ENCODE measurements around the gene ATG10.

ATG10 gene

GRCh38 chr5:81971712-81972491 lies at the start of gene ATG10:
Gene ATG10, plus strand, starts transcription at chr5:81972023. Its CDS starts 15,548 bp downstream, at chr5:81987571.
- peak within 1 kb of the TSS; percentile 72 for H3K4me2 ChIP-seq (ENCODE audit: insufficient read depth, low read length)
- H3K4me1 ChIP-seq (ENCODE audit: insufficient read depth, low read length): peaks cover 37% of the 10 kb centered on the region
- no peaks in the 10 kb centered on the region for H4K20me1 ChIP-seq (ENCODE audit: insufficient read depth, low read length)
- peaks cover 44% of the 10 kb centered on the region for H3K79me2 ChIP-seq (ENCODE audit: insufficient read depth, low read length)
- H3K9me3 ChIP-seq (ENCODE audit: insufficient read depth, low read length, severe bottlenecking): no peaks in the 10 kb centered on the region
- peak within 1 kb of the TSS; percentile 98 for H3K27ac ChIP-seq (ENCODE audit: low read length)
- peak within 1 kb of the TSS; percentile 83 for H2AFZ ChIP-seq (ENCODE audit: low read depth, low read length)
- H3K4me3 ChIP-seq (ENCODE audit: low read depth in 1 of 2, low read length in 2 of 2): peak within 1 kb of the TSS; percentile 64 to 77
- TF ChIP-seq EZH2 (IDR thresholded peaks at IDR 0.05; ENCODE audit: borderline replicate concordance, low read depth, low read length, severe bottlenecking): no peak
- H3K36me3 ChIP-seq (ENCODE audit: insufficient read depth, low read length): peaks cover 8% of the 10 kb centered on the region
- ATAC-seq (ENCODE audit: insufficient read depth, low read depth) (peak; percentile 91), DNase-seq (peak; percentile 97)
- peak within 1 kb of the TSS; percentile 96 for H3K9ac ChIP-seq (ENCODE audit: low read depth, low read length)
- H3K27me3 ChIP-seq (ENCODE audit: insufficient read depth, low read length, poor library complexity): no peaks in the 10 kb centered on the region

- no peaks in the 10 kb centered on the region for H3K36me3 ChIP-seq (ENCODE audit: insufficient read depth, low read length)
- no peaks in the 10 kb centered on the region for H3K4me1 ChIP-seq (ENCODE audit: insufficient read depth, low read length)
- no peak overlapping the region for H2AFZ ChIP-seq (ENCODE audit: low read depth, low read length)
- DNase-seq (no peak), ATAC-seq (ENCODE audit: insufficient read depth, low read depth) (no peak)
- no peak overlapping the region for H3K4me3 ChIP-seq (ENCODE audit: low read depth in 1 of 2, low read length in 2 of 2)
- no peaks in the 10 kb centered on the region for H3K27me3 ChIP-seq (ENCODE audit: insufficient read depth, low read length, poor library complexity)
- H3K79me2 ChIP-seq (ENCODE audit: insufficient read depth, low read length): no peaks in the 10 kb centered on the region
- H3K9ac ChIP-seq (ENCODE audit: low read depth, low read length): no peak overlapping the region
- H3K9me3 ChIP-seq (ENCODE audit: insufficient read depth, low read length, severe bottlenecking): no peaks in the 10 kb centered on the region
- TF ChIP-seq EZH2 (IDR thresholded peaks at IDR 0.05; ENCODE audit: borderline replicate concordance, low read depth, low read length, severe bottlenecking) (no peak), CTCF (IDR thresholded peaks at IDR 0.05; ENCODE audit: borderline replicate concordance, extremely low read depth, low read length, poor library complexity, severe bottlenecking) (no peak)
- no peak overlapping the region for H3K27ac ChIP-seq (ENCODE audit: low read length)
- H4K20me1 ChIP-seq (ENCODE audit: insufficient read depth, low read length): no peaks in the 10 kb centered on the region
- no peak overlapping the region for H3K4me2 ChIP-seq (ENCODE audit: insufficient read depth, low read length)
Measured at GRCh38 chr5:81922854-81923279, 49.0 kb upstream of the ATG10 start.

- no peak for ATAC-seq (ENCODE audit: insufficient read depth, low read depth)
- no peaks in the 10 kb centered on the region for H3K9me3 ChIP-seq (ENCODE audit: insufficient read depth, low read length, severe bottlenecking)
- no peaks in the 10 kb centered on the region for H3K79me2 ChIP-seq (ENCODE audit: insufficient read depth, low read length)
- H4K20me1 ChIP-seq (ENCODE audit: insufficient read depth, low read length): no peaks in the 10 kb centered on the region
- no peaks in the 10 kb centered on the region for H3K27me3 ChIP-seq (ENCODE audit: insufficient read depth, low read length, poor library complexity)
- H3K4me3 ChIP-seq (ENCODE audit: low read depth in 1 of 2, low read length in 2 of 2): no peak overlapping the region
- DNase-seq: no peak
- H3K9ac ChIP-seq (ENCODE audit: low read depth, low read length): no peak overlapping the region
- no peak overlapping the region for H2AFZ ChIP-seq (ENCODE audit: low read depth, low read length)
- TF ChIP-seq CTCF (IDR thresholded peaks at IDR 0.05; ENCODE audit: borderline replicate concordance, extremely low read depth, low read length, poor library complexity, severe bottlenecking): no peak
- TF ChIP-seq EZH2 (IDR thresholded peaks at IDR 0.05; ENCODE audit: borderline replicate concordance, low read depth, low read length, severe bottlenecking): no peak
- H3K4me2 ChIP-seq (ENCODE audit: insufficient read depth, low read length): no peak overlapping the region
- H3K36me3 ChIP-seq (ENCODE audit: insufficient read depth, low read length): no peaks in the 10 kb centered on the region
- H3K27ac ChIP-seq (ENCODE audit: low read length): no peak overlapping the region
- no peaks in the 10 kb centered on the region for H3K4me1 ChIP-seq (ENCODE audit: insufficient read depth, low read length)
Measured at GRCh38 chr5:81924442-81924841, 47.4 kb upstream of the ATG10 start.

GRCh38 chr5:81925009-81925408 lies 46.8 kb upstream of the ATG10 start:
- Histone ChIP-seq H3K9me3 (ENCODE audit: insufficient read depth, low read length, severe bottlenecking) (no peaks in the 10 kb centered on the region), H3K36me3 (ENCODE audit: insufficient read depth, low read length) (no peaks in the 10 kb centered on the region), H3K27ac (ENCODE audit: low read length) (no peak overlapping the region), H3K4me2 (ENCODE audit: insufficient read depth, low read length) (no peak overlapping the region), H3K79me2 (ENCODE audit: insufficient read depth, low read length) (no peaks in the 10 kb centered on the region), H2AFZ (ENCODE audit: low read depth, low read length) (no peak overlapping the region), H3K9ac (ENCODE audit: low read depth, low read length) (no peak overlapping the region), H3K4me1 (ENCODE audit: insufficient read depth, low read length) (no peaks in the 10 kb centered on the region), H4K20me1 (ENCODE audit: insufficient read depth, low read length) (no peaks in the 10 kb centered on the region), H3K27me3 (ENCODE audit: insufficient read depth, low read length, poor library complexity) (no peaks in the 10 kb centered on the region), H3K4me3 (ENCODE audit: low read depth in 1 of 2, low read length in 2 of 2) (no peak overlapping the region)
- DNase-seq (no peak), ATAC-seq (ENCODE audit: insufficient read depth, low read depth) (no peak)
- TF ChIP-seq EZH2 (IDR thresholded peaks at IDR 0.05; ENCODE audit: borderline replicate concordance, low read depth, low read length, severe bottlenecking): no peak
- TF ChIP-seq CTCF (IDR thresholded peaks at IDR 0.05; ENCODE audit: borderline replicate concordance, extremely low read depth, low read length, poor library complexity, severe bottlenecking): no peak
